PFSK-1 (cell line): ENCODE data around the gene CASD1.

Experiments
- POLR2AphosphoS5 ChIP-seq: IDR thresholded peaks from 2 replicates; pipeline ENCODE4 v1.6.1; 2012; ENCODE audit warnings: low read depth, mild to moderate bottlenecking, control low read depth, low read length, moderate library complexity
- TF ChIP-seq, protein P1 (sequence below), 2 experiments: IDR thresholded peaks; 2 replicates each; pipeline versions ENCODE4 v1.6.1 to v1.8.0; 2011 to 2012; ENCODE audit warnings: low read depth in 2 of 2, low read length in 2 of 2, control low read depth in 1 of 2, inconsistent platforms in 1 of 2, mild to moderate bottlenecking in 1 of 2, moderate library complexity in 1 of 2; ENCODE audit not compliant: insufficient read depth in 1 of 2

DNA sequence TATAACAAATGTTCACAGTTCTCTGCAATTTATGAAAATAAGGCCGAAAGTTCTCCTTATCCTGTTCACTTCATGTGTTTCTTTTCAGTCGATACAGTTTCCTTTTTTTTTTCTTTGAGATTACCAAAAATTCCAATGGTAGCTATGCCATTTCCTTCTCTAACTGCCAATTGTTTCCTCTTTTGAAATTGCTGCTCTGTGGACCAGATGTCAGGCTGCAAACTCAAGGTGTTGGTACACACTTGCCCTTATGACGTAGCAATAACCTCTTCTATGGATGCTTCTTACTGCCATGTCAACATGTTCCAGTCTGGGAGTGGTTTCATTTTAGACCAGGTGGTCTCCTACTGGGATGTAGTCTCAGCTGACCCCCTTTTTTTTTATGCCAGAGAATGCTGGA lies 52.9 kb downstream of the CASD1 start:
- TF ChIP-seq, protein P1, sequence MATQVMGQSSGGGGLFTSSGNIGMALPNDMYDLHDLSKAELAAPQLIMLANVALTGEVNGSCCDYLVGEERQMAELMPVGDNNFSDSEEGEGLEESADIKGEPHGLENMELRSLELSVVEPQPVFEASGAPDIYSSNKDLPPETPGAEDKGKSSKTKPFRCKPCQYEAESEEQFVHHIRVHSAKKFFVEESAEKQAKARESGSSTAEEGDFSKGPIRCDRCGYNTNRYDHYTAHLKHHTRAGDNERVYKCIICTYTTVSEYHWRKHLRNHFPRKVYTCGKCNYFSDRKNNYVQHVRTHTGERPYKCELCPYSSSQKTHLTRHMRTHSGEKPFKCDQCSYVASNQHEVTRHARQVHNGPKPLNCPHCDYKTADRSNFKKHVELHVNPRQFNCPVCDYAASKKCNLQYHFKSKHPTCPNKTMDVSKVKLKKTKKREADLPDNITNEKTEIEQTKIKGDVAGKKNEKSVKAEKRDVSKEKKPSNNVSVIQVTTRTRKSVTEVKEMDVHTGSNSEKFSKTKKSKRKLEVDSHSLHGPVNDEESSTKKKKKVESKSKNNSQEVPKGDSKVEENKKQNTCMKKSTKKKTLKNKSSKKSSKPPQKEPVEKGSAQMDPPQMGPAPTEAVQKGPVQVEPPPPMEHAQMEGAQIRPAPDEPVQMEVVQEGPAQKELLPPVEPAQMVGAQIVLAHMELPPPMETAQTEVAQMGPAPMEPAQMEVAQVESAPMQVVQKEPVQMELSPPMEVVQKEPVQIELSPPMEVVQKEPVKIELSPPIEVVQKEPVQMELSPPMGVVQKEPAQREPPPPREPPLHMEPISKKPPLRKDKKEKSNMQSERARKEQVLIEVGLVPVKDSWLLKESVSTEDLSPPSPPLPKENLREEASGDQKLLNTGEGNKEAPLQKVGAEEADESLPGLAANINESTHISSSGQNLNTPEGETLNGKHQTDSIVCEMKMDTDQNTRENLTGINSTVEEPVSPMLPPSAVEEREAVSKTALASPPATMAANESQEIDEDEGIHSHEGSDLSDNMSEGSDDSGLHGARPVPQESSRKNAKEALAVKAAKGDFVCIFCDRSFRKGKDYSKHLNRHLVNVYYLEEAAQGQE (IDR thresholded peaks at IDR 0.05; ENCODE audit: insufficient read depth in 1 of 2, low read depth in 2 of 2, low read length in 2 of 2) = no peak
- no peak for TF ChIP-seq POLR2AphosphoS5
